ENCODE results near the gene CRYL1.

CRYL1 gene

DNA sequence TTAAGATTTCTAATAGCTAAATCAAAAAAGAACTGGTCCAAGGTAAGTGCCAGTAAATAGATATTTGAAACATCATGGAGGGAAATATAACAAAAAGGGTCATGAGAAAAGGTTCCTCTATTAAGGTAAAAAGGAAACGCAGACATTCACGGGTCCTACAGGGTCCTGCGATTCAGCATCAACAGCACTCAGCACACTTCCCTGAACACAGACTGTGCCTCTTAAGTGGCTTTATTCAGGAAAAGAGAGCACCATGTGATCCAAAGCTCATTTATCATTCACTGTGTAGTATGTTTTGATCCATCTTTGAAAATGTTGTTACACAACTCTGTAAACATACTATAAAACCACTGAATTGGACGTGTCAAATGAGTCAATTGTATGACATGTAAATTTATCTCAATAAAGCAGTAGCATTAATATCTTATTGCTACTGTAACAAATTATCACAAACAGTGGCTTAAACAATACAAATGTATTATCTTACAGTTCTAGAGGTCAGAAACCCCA lies 33.7 kb downstream of the CRYL1 start:
- no peak for DNase-seq

DNA sequence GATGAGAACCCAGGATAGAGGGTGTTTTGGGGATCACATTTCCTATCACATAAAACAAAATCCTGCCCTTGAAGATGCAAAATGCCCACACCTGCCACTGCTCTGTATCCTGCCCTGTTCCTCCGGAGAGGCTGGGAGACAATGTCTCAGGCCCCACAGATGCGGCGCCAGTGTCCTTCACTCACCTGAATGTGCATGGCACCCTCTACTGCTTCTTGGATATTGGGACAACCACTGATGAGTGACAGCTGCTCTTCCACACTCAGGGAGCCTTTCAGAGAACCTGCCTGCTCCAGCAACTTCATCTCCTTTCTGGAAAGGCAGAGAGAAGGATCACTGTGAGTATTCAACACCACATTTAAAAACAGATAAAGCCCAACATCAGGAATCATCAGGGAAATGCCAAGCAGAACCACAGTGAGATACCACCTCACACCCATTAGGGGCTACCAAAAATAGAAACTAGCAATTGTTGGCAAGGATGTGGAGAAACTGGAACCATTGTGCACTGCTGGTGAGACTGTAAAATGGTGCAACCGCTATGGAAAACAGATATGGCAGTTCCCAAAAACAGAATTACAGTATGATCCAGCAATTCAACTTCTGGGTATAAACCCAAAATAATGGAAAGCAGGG lies 36.4 kb downstream of the CRYL1 start:
- DNase-seq, result no peak

DNA sequence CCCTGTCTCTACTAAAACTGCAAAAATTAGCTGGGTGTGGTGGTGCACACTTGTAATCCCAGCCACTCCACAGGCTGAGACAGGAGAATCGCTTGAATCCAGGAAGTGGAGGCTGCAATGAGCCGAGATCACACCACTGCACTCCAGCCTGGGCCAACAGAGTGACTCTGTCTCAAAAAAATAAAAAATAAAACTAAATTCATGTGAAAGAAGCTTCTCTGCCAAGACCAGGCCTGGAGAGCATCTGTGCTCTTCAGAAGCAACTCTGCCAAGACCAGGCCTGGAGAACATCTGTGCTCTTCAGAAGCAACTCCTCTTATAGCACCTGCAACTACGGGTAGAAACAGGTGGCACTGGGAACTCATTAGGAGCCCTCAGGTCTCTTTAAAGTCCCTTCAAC lies 37.7 kb downstream of the CRYL1 start:
- DNase-seq, result no peak

DNA sequence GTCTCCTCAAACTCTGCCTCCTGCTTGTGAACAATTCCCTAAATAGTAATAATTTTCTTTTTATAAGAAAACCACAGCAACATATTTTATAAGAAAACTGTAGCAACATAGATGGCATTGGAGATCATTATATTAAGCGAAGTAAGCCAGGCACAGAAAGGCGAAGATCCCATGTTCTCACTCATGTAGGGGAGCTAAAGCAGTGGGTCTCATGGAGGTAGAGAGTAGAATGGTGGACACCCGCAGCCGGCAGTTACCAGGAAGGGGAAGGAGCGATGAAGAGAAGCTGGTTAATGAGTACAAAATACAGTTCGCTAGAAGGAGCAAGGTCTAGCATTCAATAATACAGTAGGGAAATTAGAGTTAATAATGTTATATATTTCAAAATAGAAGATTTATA lies 42.9 kb downstream of the CRYL1 start:
- DNase-seq, result no peak

DNA sequence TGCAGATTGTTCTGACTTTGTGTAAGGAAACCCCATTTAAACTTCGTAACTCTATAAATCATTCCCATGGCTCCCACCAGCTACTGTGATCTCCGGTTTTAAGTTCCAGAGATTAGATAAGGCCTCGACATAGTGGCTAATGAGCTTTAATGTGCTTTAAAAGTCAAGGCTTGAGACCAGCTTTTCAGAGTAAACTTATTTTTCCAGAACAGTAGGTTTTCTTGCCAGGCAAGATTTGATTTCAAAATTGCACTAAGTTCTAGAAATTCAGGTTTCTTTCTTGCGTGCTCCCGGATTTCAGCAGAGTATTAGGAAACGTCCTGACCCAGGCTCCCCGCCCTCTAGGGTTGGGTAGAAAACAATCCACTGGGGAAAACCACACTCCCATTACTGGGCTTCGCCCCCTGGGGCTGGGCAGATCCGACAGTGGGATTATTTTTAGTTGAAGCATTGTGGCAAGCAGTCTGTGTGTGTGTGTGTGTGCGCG lies 43.3 kb downstream of the CRYL1 start:
- no peak for DNase-seq

- DNase-seq, result no peak
Measured at GRCh38 chr13:20477394-20477793, 48.3 kb downstream of the CRYL1 start.

DNA sequence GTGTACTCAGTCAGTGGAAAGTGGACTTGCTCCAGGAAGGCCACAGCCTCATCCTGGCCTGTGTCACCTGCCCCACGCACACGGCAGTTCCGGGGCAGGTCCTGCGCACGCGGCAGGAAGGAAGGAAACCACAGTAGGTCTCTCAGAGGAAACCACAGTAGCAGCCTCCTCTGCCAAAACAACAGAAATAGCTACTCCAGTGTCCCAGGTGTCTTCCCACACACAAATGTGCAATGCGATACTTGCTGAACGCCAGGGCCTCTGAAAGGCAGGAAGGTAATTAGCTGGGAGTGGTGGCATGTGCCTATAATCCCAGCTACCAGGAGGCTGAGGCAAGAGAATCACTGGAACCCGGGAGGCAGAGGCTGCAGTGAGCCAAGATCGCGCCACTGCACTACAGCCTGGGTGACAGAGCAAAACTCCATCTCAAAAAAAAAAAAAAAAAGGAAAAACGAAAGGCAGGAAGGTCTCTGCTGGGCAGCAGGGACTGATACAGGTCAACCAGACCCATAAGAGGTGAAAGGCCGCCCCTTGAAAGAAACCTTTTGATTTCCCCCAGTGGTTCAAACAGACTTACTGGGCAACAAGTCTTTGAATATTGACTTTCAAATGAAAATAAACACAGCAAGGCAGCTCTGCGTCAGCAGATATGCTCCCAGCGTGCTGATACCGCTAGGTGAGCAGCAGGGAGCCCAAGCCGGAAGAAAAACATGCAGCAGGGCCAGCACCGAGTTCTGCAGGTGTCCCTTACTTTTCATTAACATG lies 49.5 kb downstream of the CRYL1 start:
- peak; percentile 27 for DNase-seq

DNA sequence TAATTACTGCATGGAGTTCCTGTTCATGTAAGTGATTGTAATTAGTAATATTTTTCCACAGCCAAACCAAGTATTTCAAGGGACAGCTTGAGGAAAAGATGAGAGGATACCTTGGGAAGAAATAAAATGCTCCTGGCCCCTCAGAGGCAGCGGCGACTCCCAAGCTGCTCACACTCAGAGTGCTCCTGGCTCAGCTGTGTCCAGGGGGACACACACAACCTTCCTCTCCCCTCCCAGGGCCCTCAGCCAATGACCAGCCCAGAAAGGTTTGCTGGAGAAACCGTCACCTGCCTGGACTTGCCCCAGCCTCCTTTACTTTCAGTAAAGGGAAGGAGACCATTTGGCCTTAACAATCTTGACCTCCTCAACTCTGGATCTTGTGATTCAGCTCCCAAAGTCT lies 51.1 kb downstream of the CRYL1 start:
- no peak for DNase-seq

- no peak for DNase-seq
Measured at GRCh38 chr13:20473888-20474287, 51.8 kb downstream of the CRYL1 start.

DNA sequence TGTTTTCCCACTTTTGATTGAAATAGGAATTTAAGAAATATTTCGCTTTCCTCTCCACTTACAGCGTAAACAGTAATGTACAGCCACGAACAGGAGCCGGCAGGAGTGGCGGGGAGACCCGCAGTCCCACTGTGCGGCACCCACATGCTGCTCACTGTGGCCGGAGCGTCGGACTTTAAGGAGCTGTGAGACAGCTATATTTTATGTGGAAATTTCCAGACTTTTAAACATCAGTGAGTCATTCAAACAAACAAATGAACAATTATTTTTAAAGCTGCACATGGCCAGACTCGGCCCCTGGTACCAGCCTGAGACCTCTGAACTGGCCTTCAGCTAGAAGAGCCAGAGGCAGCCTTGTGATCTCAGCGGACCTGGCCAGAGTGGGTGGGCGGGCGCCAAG lies 52.5 kb downstream of the CRYL1 start:
- no peak for DNase-seq

GRCh38 chr13:20472531-20472930 lies 53.1 kb downstream of the CRYL1 start:
- DNase-seq, result no peak

DNA sequence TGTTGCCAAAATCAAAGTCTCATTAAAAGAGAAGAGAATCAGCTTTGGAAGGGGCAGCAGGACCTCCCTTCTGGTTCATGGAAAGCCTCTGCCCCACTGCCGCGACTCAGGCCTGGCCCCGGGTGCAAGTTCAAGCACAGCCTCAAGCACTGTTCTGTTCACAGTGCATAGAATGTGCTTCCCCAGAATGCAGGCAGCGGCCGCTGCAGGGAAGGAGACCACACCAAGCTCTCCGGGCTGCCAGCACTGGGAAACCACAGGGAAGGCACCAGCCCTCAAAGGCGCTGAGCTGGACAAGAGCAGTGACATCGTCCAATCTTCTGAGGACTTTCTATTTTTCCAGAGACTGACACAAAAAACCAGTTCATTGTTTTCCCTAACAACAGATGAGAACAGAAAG lies 55.5 kb downstream of the CRYL1 start:
- DNase-seq, result no peak

GRCh38 chr13:20466371-20466770 lies 59.3 kb downstream of the CRYL1 start:
- no peak for DNase-seq

DNA sequence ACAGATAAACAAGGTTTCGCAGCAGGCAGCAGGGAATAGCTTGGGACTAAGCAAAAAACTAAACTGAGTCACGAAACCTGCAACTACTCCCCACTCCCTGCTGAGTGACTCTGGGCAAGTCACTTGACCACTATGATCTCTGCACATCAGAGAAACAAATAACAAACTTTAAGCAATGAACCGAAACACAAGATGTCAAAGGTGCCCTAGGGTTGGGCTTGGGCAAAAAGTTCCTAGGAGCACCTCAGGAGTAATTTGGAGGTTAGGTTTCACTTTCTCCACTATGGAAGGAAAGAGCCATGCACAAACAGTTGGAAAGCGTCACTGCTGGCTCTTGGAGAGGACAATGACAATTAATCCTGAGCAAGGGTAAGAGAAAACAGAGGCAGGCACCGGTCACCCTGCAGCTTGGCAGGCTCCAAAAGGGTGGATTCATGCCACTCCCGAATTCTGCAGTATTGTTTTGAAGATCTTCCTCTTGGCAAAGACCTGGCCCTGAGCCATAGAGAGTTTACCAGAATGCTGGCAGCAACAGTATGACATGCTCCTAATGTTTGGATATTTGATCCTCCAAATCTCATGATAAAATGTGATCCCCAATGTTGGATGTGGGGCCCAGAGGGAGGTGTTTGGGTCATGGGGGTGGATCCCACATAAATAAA lies 60.3 kb downstream of the CRYL1 start:
- no peak for DNase-seq

DNA sequence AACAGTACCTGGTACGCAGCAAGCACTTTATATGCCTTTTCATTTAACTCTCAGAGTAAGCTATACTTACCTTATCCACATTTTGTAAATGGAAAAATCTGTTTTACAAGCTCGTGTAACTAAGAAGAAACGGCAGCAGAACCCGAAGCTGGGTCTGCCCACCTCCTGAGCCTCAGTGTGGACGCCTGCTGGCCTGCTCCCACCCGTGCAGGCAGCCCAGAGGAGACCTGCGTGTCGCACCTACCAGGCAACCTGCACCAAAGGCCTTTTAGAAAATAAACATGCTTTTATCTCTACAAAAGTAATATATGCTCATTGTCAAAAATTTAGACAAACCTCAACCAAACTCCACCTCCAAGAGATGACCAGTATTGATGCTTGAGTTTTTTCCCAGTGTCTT lies 62.7 kb downstream of the CRYL1 start:
- DNase-seq, result no peak

- DNase-seq, result no peak
Measured at GRCh38 chr13:20462533-20462915, 63.1 kb downstream of the CRYL1 start.

GRCh38 chr13:20461860-20462532 lies 63.7 kb downstream of the CRYL1 start:
- no peak for DNase-seq

DNA sequence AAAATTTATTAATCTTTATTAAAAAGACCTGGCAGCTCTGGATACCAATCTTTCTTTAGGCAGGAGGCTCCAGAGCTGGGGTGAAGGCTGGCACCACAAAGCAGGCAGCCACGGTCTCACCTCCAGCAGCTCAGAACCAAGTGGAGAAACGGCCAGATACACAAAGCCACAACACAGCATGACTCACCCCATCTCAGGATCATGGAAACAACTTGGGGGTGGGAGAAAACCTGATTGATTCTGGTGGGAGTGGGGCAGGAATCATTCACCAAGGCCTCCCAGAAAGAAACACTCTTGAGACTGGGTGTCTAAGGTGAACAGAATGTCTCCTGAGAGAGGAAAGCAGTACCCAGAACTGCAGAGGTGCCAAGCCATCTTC lies 64.2 kb downstream of the CRYL1 start:
- DNase-seq, result no peak

- no peak for DNase-seq
Measured at GRCh38 chr13:20460761-20461160, 64.9 kb downstream of the CRYL1 start.

GRCh38 chr13:20457670-20458069 lies 68.0 kb downstream of the CRYL1 start:
- no peak for DNase-seq

- DNase-seq, result no peak
Measured at GRCh38 chr13:20456737-20457136, 68.9 kb downstream of the CRYL1 start.

GRCh38 chr13:20451397-20451796 lies 74.3 kb downstream of the CRYL1 start:
- no peak for DNase-seq

DNA sequence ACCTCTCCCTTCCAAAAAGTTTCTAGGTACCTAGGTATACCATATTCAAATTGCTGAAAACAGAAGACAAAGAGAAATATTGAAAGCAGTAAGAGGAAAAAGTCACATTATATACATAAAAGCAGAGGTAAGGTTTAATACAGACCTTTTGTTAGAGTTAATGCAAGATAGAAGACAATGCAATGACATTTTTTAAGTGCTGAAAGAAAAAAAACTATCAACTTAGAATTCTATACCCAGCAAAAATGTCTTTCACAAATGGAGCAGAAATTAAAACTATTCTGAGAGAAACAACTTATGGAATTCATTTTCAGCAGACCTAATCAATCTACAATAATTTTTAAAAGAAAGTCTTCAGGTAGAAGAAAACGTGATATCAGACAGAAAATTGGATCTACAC lies 77.2 kb downstream of the CRYL1 start:
- no peak for DNase-seq
